GM19043 (cell line): ENCODE measurements around the gene LGALS3BP.

Experiments
- ATAC-seq: cut with Tn5 transposase; IDR thresholded peaks from one replicate; pipeline ENCODE4 v1.9.1; 2021; ENCODE audit warnings: low read depth; ENCODE audit not compliant: unreplicated experiment

LGALS3BP gene

GRCh38 chr17:78921437-78921971 is 58.2 kb downstream of the LGALS3BP start:
- no peak for ATAC-seq
